Measurements from ENCODE around the gene MPRIP. TPM values are rescaled to one million over a fixed set of nuclear protein-coding genes. Genes with fewer than 3 reads are reported as not detected.

MPRIP gene
- total RNA-seq, 1 experiment from 2014 or later: 1,274 TPM

- POLR2A ChIA-PET (ENCODE audit: unreplicated experiment): no interaction called here
- no peak overlapping the region for H2AFZ ChIP-seq (ENCODE audit: low read length)
- H3K4me2 ChIP-seq (ENCODE audit: low read length): no peak overlapping the region
Observed at GRCh38 chr17:17227608-17228520, 185.6 kb downstream of the MPRIP start.

GRCh38 chr17:17228521-17229279 is 186.4 kb downstream of the MPRIP start:
- peaks cover 14% of the 10 kb centered on the region for H3K79me2 ChIP-seq (ENCODE audit: low read length)
- DNase-seq (no peak), ATAC-seq (no peak)

More at GRCh38 chr17:17227608-17228520, 185.6 kb downstream of the MPRIP start:
- DNase-seq: no peak
- Histone ChIP-seq H3K9me2 (replicated peaks; ENCODE audit: low read length) (no peaks in the 10 kb centered on the region), H3K36me3 (ENCODE audit: low read depth, low read length) (peaks cover 57% of the 10 kb centered on the region), H3K9ac (ENCODE audit: low read length) (no peak overlapping the region), H3K27me3 (ENCODE audit: low read length) (no peaks in the 10 kb centered on the region), H3F3A (ENCODE audit: low read length, unreplicated experiment) (no peaks in the 10 kb centered on the region), H3K79me2 (ENCODE audit: low read length) (peaks cover 7% of the 10 kb centered on the region), H3K4me1 (ENCODE audit: insufficient read depth, low read length) (no peaks in the 10 kb centered on the region), H3K4me3 (ENCODE audit: low read length) (no peak overlapping the region), H4K20me1 (ENCODE audit: low read length) (no peaks in the 10 kb centered on the region), H3K9me3 (ENCODE audit: low read length) (no peaks in the 10 kb centered on the region), H3K27ac (ENCODE audit: low read length) (no peak overlapping the region)
- ATAC-seq: no peak
- intact Hi-C loops (cut with micrococcal nuclease): no loop called here
- no peak for TF ChIP-seq EZH2 (IDR thresholded peaks at IDR 0.05; ENCODE audit: low read length, unreplicated experiment)
- TF ChIP-seq EZH2phosphoT487 (IDR thresholded peaks at IDR 0.05; ENCODE audit: borderline replicate concordance, low read length): no peak
- no peak for TF ChIP-seq CTCF (conservative IDR thresholded peaks at IDR 0.05; ENCODE audit: low read depth, low read length)
- CTCF ChIA-PET: no interaction called here
- BruUV-seq (replicated peaks): no TSS peak

More at GRCh38 chr17:17228521-17229279, 186.4 kb downstream of the MPRIP start:
- Histone ChIP-seq H3F3A (ENCODE audit: low read length, unreplicated experiment) (no peaks in the 10 kb centered on the region), H3K4me2 (ENCODE audit: low read length) (no peak overlapping the region), H3K9me2 (replicated peaks; ENCODE audit: low read length) (no peaks in the 10 kb centered on the region), H3K4me1 (ENCODE audit: insufficient read depth, low read length) (no peaks in the 10 kb centered on the region), H3K36me3 (ENCODE audit: low read depth, low read length) (peaks cover 52% of the 10 kb centered on the region), H3K4me3 (ENCODE audit: low read length) (no peak overlapping the region), H3K9me3 (ENCODE audit: low read length) (no peaks in the 10 kb centered on the region), H4K20me1 (ENCODE audit: low read length) (no peaks in the 10 kb centered on the region), H3K9ac (ENCODE audit: low read length) (no peak overlapping the region), H3K27me3 (ENCODE audit: low read length) (no peaks in the 10 kb centered on the region), H3K27ac (ENCODE audit: low read length) (no peak overlapping the region), H2AFZ (ENCODE audit: low read length) (no peak overlapping the region)
- POLR2A ChIA-PET (ENCODE audit: unreplicated experiment): no interaction called here
- intact Hi-C loops (cut with micrococcal nuclease): no loop called here
- TF ChIP-seq EZH2phosphoT487 (IDR thresholded peaks at IDR 0.05; ENCODE audit: borderline replicate concordance, low read length) (no peak), CTCF (conservative IDR thresholded peaks at IDR 0.05; ENCODE audit: low read depth, low read length) (no peak), EZH2 (IDR thresholded peaks at IDR 0.05; ENCODE audit: low read length, unreplicated experiment) (no peak)
- CTCF ChIA-PET: no interaction called here
- BruUV-seq (replicated peaks): no TSS peak
